Uterus (tissue), 2 donors: Measurements from ENCODE around the gene BRICD5.

Experiments
- CTCF ChIP-seq, 4 experiments: fragments of 200-600 bp in 2 of 4; fragments of 450-650 bp in 2 of 4; sonication (generic) in 2 of 4; IDR thresholded peaks; one replicate each; pipeline ENCODE4 v1.5.1; 2016 to 2019; ENCODE audit warnings: antibody characterized with exemption in 4 of 4, mild to moderate bottlenecking in 2 of 4, moderate library complexity in 1 of 4
- POLR2A ChIP-seq, 2 donors: fragments of 450-650 bp; IDR thresholded peaks; one replicate each; pipeline ENCODE4 v1.6.1; 2016; ENCODE audit warnings: antibody characterized with exemption in 2 of 2, mild to moderate bottlenecking in 1 of 2, moderate library complexity in 1 of 2

GRCh38 chr16:2229632-2230250, 19.1 kb upstream of the BRICD5 start:
- TF ChIP-seq CTCF (IDR thresholded peaks at IDR 0.05), result no peak
- no peak for TF ChIP-seq POLR2A (IDR thresholded peaks at IDR 0.05)
